G401.6 (cell line): ENCODE measurements around the gene HABP2.

Source experiments
- FAIRE-seq: peaks from 2 replicates; lab custom pipeline; 2012; peaks lifted over from hg19 to GRCh38; lab: Jason Lieb, UNC

Gene HABP2

DNA sequence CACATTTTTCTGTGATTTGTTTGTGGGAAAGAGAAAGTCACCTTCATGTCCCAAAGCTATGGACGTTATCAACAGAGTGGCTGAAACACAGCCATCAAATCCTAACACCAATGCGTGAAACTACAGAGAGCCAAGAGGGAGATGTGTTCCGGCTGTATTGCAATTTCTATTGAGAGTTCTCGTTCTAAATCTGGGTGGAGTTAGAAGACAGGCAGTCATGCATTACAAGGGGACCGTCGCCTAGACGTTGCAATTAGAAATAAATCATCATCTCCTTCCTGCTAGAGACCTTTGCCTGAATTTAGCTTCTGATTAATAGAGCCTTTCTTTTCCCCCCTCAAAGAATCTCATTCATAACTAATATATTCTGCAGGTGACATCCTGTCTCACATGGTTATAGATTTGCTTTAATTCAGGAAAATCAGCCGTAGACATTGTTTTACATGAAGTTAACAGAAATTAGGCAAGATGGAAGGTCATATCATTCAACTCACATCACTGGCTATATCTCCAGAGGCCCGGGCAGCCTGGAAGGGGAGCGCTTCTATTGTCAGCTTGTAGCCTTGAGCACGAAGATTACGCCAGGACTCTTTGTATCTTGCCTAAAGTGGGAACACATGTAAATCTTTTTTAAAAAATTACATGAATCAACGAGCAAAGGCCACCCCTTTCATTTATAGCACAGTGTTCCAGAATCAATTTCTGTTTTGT, 52.6 kb downstream of the HABP2 start:
- FAIRE-seq, result no peak

GRCh38 chr10:113609704-113610108, 56.9 kb downstream of the HABP2 start:
- no peak for FAIRE-seq

- FAIRE-seq, result no peak
Observed at GRCh38 chr10:113610631-113611601, 58.1 kb downstream of the HABP2 start.

DNA sequence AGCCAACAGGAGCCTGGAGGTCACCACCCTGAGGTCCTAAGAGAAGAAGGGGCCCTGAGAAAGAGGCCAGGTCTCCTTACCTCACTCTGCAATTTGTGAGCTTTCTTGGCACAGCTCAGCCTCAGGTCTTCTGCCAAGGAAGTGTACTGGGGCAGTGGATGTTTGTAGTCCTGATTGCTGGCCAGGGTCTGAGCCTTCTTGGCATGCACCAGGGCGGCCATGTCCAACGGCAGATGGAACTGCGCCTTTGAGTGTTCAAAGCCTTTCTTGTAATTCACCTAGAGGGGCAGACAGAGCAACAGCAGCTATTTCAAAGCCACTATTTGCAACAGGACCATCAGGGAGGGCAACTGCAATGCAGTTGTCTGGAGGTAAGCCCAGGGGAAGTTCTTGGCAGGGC, 59.3 kb downstream of the HABP2 start:
- FAIRE-seq, result no peak

DNA sequence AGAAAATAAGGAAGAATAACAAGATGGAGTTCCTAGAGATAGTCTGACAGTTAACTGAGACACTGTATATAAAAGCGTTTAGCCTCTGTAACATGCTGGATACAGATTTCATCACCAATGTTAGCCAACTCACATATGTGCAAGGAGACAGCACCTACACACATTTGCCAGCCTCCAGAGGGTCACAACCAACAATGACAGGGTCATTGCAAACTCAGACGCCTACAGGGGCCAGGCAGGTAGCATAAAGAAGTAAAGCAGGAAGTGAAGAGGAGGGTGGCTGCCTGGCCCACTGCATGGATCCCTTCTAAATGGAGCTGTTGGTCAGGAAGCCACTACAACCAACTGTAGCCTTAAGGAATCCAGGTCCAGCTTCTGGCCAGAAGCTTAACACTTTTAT, 60.6 kb downstream of the HABP2 start:
- FAIRE-seq, result no peak

- no peak for FAIRE-seq
Observed at GRCh38 chr10:113613977-113614690, 61.3 kb downstream of the HABP2 start.

- FAIRE-seq, result peak; percentile 28
Observed at GRCh38 chr10:113616244-113617074, 63.6 kb downstream of the HABP2 start.

GRCh38 chr10:113617086-113617485, 64.2 kb downstream of the HABP2 start:
- FAIRE-seq, result no peak

- no peak for FAIRE-seq
Observed at GRCh38 chr10:113618338-113618737, 65.5 kb downstream of the HABP2 start.

GRCh38 chr10:113619401-113619800, 66.5 kb downstream of the HABP2 start:
- FAIRE-seq, result no peak

- FAIRE-seq, result no peak
Observed at GRCh38 chr10:113620511-113620910, 67.7 kb downstream of the HABP2 start.

DNA sequence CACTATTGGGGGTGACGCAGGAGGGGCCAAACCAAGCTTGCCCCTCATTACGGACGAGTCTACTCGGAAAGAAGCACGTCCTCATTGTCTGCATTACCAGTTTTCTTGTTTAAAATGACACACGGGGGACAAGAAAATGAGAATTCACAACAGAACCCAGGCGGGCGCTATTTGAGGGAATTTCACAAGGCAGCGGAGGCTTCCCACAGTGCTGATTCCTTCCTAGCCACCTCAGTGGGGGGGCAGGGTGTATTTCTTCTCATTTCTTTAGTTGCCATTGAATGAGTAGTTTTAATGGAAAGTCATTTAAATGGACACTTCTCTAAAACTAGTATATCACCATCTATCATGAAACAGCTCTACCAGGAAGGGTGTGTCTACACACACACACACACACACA, 68.1 kb downstream of the HABP2 start:
- no peak for FAIRE-seq

GRCh38 chr10:113621799-113622198, 68.9 kb downstream of the HABP2 start:
- FAIRE-seq, result no peak

DNA sequence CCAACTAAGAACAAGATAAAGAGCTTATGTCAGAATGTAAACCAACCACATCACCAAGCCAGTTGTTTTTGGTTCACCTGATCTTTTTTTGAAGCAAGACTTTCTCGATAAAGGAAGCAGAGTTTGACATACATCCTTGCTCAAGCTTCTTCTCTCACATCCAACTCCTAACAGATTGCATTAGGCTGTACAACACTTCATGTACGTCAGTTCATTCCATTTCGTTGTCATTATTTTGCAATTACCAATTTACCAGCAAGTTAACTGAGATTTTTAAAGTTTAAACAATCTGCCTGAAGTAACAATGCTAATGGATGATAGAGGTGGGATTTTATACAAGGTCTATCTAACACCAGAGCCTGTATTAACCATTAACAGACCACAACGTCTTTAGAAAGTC, 70.0 kb downstream of the HABP2 start:
- FAIRE-seq, result no peak

DNA sequence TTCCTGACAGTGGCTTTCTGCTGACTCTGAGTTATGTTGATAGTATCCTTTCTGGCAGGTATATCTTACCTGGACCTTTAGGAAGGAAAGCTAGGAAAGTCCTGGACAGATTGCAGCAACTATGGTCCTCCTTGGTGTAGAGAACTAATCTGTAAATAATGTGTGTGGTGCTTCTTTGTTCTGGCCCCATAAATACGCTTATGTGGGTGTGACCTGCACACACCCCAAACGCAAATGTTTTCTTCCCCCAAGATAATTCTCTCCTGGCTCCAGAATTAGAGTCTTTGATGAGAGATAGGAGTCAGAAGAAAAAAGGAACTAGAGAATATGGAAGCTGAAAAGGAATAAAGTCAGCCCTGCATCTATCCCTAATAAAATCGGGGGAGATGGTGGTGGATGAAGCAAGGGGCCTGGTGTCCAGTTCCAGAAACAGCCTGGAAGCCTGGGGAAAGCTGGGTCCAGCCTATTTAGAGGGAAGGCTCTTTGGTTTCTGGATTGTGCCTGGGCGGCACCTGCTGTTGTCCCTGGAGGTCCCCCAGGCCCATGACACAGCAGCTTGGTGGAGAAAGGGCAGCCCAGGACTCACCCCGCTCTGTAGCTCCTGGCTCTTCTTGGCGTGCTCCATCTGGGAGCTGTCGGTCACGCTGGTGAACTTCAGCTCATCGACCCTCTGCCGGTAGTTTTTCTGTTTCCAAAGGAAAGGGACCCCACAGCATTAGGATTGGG, 72.8 kb downstream of the HABP2 start:
- FAIRE-seq, result no peak

DNA sequence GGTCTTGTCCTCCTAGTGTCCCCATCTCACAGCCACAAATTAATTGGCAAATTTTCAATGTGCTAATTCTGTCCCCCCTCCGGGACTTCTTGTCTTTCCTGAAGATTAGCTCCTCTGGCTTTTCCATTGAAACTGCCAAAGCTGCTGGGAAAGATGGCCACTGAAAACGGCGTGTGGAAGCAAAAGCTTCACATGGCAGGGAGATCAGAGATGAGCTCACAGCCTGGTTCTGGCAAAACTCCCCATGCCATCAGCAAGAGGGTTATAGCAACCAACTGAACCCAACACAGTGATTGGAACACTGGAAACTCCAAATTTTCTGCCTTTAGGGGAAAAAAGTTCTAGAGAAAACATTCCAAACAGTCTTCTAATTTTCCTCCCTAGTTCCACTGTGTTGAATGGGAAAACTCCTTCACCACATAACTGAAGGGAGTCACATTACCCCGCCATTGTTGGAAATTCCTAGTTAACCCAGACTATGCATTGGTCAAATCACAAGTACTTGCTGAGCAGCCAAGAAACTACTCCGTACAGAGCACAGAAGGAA, 74.0 kb downstream of the HABP2 start:
- FAIRE-seq, result no peak

GRCh38 chr10:113627836-113628235, 75.0 kb downstream of the HABP2 start:
- FAIRE-seq, result no peak

GRCh38 chr10:113628607-113629153, 75.8 kb downstream of the HABP2 start:
- no peak for FAIRE-seq

GRCh38 chr10:113630929-113631533, 78.2 kb downstream of the HABP2 start:
- no peak for FAIRE-seq
